ENCODE results near the gene TNPO2.

The TNPO2 gene

DNA sequence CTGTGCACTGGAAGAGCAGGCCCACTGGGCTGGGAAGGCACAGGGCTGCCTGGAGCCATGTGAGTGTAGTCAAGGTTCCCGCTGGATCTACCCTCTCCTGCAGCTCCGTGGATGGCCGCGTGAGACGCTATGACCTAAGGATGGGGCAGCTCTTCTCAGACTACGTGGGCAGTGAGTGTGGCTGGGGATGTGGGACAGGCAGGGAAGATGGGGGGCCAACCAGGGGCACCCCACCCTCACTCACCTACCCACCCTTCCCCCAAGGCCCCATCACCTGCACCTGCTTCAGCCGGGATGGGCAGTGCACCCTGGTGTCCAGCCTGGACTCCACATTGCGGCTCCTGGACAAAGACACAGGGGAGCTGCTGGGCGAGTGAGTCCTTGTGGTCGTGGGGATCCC is 51.0 kb downstream of the TNPO2 start:
- DNase-seq, result no peak

DNA sequence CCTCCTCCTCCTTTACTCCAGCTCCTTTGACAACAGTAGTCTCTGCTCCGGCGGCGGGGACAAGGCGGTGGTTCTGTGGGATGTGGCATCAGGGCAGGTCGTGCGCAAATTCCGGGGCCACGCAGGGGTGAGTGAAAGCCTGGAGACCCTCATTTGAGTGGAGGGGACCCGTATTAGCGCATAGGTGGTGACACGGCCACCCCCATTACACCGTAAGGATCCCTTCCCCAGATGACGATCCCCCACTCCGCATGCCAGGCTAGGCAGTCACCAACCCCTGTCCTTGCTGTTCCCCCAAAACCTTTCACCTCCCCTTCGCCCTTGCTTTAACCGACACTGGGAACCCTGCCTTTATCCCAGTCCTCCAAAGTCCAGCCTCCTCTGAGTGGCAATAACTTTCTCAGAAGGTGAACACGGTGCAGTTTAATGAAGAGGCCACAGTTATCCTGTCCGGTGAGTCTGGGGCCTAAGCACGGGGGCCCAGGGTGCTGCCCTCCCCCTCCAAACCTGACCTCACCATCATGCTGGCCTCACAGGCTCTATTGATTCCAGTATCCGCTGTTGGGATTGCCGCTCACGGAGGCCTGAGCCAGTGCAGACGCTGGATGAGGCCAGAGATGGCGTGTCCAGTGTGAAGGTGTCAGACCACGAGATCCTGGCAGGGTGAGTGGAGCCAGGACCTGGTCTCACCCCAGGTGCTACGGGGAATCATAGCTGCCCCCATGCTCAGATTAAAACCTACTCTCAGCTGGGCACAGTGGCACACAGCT is 53.4 kb downstream of the TNPO2 start:
- no peak for DNase-seq

DNA sequence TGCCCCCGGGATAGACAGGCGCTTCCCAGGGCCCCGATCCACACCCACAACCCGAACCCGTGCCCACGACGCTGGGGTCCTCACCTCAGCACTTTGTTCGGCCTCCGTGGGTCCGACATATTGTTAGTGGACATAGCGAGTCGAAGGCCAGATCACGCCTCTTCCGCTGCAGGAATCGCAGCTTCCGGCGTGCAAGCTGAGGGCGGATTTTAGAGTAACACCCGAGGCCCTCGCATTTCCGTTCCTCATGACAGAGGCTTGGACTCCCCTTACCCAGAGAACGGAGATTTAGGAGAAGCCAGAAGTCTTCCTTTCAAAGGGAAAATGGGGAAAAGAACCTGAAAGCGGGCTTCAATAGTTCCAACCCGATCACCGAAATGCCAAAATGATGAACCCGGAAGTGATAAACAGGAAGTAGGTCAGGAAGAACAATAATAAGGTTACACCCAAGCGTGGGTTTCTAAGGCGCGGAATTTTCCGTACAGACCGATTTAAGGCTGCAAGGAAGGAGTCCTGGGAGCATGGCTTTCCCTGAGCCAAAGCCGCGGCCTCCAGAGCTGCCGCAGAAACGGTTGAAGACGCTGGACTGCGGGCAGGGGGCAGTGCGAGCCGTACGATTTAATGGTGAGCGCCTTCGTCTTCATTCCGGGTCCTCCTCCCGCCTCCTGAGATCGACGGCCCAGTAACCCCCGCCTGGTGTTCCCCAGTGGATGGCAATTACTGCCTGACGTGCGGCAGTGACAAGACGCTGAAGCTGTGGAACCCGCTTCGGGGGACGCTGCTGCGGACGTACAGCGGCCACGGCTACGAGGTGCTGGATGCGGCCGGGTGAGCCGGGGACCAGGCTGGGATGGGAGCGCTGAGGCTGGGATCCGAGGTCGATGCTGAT is 54.2 kb downstream of the TNPO2 start:
- DNase-seq, result peak; percentile 76 to 85

DNA sequence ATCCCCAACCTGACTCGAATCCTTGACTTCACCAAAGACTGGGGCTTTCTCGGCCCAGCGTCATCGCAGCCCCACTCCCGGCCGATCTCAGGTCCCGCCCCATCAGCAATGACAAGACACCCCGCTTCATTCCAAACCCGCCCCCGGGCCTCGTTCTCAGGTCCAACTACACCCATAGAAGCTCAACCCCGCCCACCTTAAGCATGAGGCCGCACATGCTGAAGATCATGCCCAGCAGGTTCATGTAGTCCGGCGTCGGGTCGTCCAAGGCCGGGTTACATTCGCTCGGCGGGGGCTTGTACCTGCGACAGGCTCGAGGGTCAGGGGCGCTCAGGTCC is 54.8 kb downstream of the TNPO2 start:
- DNase-seq, result peak; percentile 81 to 84

DNA sequence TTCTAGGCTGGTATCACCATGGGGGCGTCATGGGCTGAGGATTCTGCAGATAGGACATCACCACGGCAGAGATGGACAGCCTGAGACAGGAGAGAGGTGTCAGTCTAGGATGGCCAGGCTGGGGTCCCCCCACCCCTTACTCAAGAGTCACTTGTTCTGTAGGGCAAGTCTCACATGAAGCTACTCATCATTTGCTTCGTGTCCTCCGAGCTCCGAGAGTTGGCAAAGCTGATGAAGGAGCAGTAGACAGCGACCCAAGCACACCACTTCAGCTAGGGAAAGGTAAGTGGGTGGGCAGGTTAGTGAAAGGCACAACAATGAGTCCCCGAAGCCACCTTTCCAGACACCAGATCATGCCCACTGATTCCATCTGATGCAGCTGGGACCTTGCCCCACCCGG is 55.4 kb downstream of the TNPO2 start:
- DNase-seq, result no peak

DNA sequence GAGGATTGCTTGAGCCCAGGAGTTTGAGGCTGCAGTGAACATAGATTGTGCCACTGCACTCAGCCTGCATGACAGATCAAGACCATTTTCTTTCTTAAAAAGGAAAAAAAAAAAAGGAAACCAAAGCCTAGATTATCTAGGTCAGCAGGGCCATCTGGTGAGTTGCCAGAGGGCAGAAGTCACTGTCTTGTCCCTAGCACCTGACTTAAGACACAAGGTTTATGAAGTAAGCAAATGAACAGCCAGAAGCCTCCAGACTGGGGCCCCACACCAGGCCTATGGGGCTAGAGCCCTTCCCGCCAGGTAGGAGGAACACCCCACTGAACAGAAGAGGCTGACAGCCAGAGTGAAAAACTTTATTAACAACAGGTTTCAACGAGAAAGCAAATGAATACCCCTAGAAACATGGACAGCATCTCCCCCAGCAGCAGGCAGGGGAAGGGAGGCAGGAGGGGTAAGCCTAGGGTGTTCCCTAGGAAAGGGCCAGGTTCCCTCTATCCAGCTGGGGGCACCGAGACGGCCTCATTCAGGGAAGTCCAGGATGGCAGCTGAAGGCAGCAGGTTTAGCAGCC is 55.9 kb downstream of the TNPO2 start:
- no peak for DNase-seq

DNA sequence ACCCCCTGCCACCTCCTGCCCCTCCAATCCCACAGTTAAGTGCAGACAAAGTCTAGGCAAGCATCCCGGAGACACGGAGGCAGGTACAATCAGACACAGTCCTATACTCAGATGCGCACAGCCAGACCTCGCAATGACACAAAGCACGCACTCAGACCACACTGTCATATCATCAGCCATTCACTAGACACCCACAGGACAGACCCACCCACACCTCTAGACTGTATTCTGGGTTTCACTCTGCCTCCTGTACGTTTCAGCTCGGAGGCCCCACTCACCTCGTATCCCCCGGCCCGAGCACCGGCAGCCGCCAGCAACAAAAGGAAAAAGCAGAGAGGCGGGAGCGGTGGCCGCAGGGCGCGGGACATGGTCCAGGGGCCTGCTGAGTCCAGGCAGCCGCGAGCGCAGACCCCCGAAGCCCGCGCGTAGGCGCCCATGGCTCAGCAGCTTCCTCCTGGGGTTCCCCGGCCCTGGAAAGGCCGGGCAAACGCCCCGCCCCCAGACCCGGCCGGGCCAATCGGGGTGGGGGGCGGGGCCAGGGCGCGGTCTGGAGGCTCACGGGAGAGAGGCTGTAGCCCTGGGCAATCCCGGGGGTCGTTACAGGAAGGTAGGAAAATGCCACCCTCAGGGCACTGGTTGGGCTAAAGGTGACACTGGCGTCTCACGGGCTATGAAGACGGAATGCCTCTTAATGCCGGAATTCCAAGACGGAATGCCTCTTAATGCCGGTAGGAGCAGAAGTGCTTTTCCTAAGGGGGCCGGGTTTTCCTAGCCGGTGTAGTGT is 57.3 kb downstream of the TNPO2 start, which contains the start of the genes MAN2B1 and WDR83:
MAN2B1 (minus strand) TSS at position 478 of the 784 bp plus-strand sequence; CDS start at position 437, 41 bp downstream.
WDR83 (plus strand) TSS at position 543 of the 784 bp plus-strand sequence. CDS start 2,984 bp downstream, outside the sequence.
- DNase-seq, result peak; percentile 80 to 81

DNA sequence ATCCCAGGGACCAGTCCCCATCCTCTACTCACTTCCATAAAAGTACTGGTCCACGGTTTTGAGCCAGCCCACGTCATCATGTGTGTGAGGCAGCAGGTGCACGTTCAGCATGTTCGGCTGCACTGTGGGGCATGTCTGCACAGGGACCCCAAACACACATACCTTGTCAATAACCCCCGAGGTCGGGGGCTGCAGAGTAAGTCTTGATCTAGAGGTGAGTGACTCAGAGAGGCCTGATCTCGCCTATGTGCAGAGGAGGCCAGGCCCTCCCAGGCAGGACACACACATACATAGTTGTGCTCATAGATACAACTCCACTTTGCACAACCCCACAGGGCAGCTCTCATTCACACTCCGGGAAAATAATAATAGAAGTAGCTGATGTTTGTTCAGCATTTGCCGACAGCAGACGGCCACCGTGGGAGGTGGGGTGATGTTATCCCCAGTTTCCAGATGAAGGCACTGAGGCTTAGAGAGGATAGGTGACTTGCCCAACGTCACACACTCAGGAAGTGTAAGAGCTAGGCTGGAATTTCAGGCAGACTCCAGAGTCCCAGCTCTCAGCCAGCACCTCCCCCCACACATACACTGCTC is 58.0 kb downstream of the TNPO2 start:
- DNase-seq, result peak in 1 of 2 donors; percentile 34

DNA sequence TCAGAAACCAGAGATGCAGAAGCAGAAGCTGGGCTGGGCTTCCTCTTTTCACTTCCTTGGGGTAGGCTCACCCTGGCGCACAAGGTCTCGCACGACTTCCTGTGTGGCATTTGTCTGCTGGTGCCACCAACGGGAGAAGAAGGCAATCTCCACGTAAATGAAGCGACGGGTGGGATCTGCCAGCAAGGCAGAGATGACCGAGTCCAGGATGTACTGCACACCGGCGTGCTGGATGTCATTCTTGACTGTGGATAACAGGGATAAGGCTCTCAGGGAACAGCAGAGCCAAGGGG is 58.5 kb downstream of the TNPO2 start:
- peak; percentile 61 to 85 for DNase-seq

DNA sequence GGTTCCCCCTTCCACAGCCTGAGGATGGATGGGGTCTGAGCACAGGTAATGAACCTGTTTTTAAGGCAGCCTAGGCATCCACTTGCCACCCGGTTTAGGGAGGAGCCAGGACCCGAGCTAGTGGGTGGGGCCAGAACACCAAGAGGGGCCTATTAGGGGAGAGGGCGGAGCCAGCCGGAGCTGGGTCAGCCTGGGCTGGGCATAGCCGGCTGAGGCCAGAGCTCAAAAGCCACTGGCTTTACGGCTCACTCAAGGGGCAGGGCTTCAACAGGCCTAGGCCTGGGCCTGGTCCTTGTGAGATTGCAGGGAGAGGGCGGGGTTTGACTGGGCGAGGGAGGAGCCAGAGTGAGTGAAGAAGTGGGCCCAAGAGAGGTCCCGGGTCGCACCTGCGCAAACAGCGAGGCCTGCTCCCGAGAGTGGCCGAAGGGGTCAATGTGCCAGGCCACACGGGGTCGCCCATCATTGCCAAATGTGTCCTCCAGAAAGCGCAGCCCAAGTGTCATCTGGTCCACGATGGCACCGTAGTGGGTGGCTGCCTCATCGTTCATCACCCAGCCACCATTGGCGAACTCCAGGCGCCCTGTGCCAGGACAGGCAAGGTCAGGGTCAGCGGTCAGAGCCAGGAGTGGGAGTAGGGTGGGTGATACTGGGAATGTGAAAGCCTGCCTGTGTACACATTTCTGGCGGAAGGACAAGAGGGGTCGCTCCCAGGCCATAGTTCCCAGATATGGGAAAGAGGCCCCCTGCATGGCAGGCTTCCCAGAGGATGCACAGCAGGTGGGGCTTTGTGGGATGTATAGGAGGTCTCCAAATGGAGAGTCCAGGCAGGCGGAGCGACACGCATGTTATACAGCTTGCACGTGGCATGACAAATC is 59.1 kb downstream of the TNPO2 start:
- DNase-seq, result no peak

DNA sequence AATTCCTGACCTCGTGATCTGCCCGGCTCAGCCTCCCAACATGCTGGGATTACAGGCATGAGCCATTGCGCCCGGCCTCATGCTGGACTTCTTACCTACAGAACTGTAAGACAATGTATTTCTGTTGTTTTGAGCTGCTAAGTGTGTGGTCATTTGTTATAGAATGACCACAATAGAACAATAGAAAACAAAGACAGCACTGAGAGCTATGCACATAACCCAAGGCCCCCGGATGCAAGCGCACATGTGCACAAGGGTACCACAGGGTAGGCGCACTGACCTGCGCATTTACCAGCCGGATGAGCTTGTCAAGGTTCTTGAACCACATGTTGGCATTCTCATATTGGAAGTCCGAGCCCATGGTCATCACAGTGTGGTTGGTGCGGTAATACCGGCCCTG is 62.8 kb downstream of the TNPO2 start:
- no peak for DNase-seq

DNA sequence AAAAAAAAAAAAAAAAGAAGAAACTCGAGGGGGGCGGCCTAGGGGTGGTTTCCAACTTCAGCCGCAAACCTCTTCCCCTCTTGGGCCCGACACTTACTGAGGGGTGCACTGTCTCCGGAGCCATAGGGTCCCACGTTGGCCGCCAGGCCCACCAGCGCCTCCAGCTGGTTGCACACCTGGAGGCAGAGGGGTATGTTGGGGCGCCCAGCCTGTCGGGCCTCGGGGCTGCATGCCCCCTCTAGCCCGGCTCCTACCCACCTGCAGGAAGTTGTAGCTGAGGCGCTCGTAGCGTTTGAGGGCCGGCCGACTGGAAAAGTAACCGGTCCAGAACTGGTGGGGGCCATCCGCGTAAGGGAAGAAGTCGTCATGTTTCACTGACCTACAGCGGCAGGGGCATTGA is 65.8 kb downstream of the TNPO2 start:
- DNase-seq, result no peak

DNA sequence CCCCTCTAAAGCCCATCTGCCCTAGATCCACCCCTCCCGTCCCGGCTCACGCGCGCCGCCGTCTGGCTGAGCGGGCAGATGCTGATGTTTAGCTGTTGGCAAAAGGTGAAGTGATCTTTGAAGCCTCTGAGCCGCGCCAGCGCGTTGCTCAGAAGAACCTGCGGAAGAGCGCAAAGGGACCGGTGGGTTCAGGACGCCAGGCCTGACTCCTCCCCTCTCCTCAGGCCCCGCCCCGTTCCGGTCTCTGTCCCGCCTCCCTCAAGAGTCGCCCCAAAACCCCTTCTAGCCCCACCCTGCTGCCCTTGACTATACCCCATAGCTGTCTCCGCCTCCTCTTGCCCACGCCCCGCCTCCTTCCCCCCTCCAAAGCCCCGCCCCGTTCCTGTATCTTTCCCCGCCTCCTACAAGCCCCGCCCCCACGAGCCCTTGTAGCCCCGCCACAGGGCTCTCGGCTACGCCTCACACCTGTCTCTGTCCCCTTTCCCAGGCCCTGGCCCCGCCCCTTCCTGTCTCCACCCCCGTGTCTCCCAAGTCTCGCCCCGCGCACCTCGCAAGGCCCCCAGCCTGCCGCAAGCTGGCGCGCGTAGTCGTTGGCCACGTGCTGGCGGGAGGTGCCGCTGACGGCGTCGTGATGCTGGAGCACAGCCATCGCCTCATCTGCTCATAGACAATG is 66.7 kb downstream of the TNPO2 start:
- DNase-seq, result no peak

DNA sequence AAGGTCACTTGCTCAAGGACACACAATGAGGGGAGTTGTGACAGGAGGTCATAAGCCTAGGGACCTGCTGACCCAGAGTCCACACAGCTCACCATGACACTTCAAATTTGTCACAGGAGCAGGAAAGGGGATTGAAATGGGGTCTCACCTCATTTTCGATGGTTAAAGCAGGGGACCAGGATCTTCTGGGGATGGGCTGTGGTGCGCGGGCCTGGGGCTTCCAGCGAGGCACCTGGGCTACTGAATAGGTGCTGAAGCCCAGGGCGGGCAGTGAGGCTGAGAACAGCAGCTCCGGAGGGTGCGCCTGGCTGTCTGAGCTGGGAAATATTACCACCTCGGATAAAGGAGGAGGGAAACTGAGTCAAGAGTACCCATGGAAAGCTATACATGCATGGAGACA is 68.2 kb downstream of the TNPO2 start:
- no peak for DNase-seq

DNA sequence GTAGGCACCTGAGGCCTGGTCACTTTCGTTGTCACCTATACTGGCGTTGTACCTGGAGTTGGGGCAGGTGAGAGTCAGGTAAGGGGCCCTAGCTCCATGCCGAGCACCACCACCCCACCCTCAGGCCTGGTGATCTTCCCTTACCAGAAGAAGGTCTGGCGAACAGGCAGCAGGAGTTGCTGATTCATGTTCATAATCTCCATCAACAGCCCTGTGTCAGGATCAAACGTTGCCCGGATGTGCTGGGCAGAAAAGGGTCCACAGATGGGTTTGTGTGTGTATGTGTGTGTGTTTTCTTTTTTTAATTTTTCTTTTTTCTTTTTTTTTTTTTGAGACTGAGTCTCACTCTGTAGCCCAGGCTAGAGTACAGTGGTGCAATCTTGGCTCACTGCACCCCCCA is 71.5 kb downstream of the TNPO2 start:
- DNase-seq, result no peak

DNA sequence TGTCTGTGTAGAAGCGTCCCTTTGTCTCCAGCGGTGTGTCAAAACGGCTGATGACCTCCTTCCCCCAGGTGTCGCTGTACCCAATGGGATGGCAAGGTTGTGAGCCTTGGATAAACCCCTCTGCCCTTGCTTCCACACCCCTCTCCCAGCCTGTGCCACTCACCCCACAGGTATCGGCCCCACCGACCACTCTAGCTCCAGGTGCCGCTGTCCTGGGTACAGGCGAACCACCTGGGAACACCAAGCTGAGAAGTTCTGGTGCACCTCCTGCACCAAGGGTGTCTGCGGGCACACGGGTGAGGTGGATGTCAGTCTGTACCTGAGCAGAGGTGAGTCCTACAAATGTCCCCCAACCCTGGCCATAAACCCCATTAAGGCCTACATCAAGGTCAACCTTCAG is 73.8 kb downstream of the TNPO2 start:
- no peak for DNase-seq
